Testis (tissue), 2 donors: ENCODE measurements around the gene RGS16.

ENCODE experiments used
- CTCF ChIP-seq, 3 experiments: fragments of 450-650 bp in 2 of 3; fragments of 200-600 bp in 1 of 3; sonication (generic) in 1 of 3; IDR thresholded peaks; one replicate each; pipeline ENCODE4 v1.5.1; 2016 to 2019; ENCODE audit warnings: antibody characterized with exemption in 3 of 3, mild to moderate bottlenecking in 2 of 3, moderate library complexity in 1 of 3
- POLR2A ChIP-seq: fragments of 450-650 bp; IDR thresholded peaks from one replicate; pipeline ENCODE4 v1.6.1; 2017; ENCODE audit warnings: antibody characterized with exemption, mild to moderate bottlenecking, moderate library complexity

DNA sequence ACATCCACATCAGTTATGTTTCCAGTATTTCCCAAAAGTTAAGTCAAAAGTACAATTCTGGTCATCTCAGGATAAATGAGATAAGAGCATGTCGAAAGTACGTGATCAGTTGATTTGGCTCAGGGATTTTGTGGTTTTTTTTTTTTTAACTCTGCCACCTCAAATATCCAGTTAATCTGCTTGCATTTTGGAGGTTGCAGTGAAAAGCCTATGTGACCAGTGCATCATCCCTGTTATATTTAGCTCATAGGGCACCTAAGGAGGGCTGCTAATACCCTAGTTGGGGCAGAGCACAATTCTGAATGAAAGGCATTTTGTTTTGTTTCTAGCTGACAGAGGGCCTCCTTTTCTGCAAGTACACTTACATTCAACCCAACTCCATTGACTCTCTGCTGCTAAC, 31.7 kb upstream of the RGS16 start:
- TF ChIP-seq CTCF (IDR thresholded peaks at IDR 0.05): no peak
- no peak for TF ChIP-seq POLR2A
